ENCODE measurements around the gene B3GALT5.
A peak's percentile ranks its signal among the peaks of the same experiment; 100 is the strongest.

GRCh38 chr21:39715804-39716397 is 103.2 kb downstream of the B3GALT5 start:
- TF ChIP-seq EZH2phosphoT487 (IDR thresholded peaks at IDR 0.05; ENCODE audit: borderline replicate concordance, low read length) (no peak), CTCF (conservative IDR thresholded peaks at IDR 0.05; ENCODE audit: low read depth, low read length) (peak; percentile 82)

All from PC-3 (cell line).